Hippocampal formation (tissue), 2 donors: Measurements from ENCODE around the gene PIK3IP1.
"Not testable (repeated sequence)": the region's sequence is repeated elsewhere in the genome, so short reads cannot be mapped to it uniquely, and the experiment has no call there.

Experiments
- DNase-seq, 2 donors: peaks; one replicate each; lab custom pipeline; 2025; lab: John Stamatoyannopoulos, UW

The PIK3IP1 gene

DNA sequence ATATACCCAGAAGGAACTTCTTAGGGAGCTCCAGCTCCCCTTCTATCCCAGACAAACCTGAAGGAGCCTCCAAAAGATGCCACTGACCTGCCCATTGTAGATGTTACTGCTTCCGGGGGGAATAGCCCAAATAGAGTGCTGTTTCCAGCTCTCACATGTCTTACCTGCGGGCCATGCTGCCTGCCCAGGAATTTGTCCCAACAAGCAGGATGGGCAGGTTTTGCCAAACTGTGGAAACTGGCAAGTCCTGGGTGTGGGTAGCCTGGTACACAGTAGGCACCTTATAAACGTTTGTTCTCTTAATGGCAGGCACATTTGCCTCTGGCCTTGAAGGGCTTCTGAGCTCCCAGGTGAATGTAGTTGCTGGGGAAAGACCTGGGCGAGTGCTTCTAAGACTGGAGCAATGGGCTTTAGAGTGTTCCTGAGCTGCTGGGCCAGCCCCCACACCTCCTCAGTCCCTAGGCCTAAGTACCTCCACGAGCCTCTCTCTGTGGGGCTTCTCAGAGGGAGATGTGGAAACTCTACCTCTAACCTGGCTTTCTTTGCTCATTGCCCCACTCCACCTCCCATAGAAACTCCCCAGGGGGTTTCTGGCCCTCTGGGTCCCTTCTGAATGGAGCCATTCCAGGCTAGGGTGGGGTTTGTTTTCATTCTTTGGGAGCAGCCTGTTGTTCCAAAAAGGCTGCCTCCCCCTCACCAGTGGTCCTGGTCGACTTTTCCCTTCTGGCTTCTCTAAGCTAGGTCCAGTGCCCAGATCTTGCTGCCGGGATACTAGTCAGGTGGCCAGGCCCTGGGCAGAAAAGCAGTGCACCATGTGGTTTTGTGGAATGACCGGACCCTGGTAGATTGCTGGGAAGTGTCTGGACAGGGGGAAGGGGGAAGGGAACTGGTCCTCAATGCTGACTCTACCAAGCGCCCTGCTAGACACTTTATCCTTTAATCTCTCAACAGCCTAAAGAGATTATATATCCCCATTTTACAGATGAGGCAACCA lies 43.0 kb downstream of the PIK3IP1 start:
- DNase-seq = peak; percentile 25

DNA sequence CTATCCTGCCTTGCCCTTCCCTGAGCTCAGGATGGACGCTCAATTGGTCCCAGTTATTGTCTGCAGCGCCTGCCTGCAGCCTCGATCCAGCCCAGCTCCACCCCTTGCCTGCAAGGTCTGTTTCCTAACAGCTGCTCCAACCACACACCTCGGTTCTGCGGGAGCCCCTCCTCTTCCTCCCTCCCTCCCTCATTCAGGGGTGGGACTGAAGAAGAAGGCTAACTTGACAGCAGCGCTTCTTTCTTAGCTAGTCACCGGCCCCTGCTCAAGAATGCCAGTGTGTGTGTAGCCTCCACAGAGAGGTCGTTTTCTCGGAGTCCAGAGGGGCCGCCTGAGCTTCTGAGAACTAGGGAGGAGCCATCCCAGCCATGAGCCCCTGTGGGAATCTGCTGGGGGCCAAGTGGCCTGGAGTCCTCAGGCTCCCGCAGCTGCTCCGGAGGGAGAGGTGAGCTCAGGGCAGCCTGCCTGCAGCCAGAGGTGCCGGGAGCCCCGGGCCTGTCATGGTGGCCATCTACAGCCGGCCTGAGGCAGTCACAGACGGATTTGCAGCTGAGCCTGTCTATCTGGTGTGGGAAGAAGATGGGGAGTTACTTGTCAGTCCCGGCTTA lies 44.0 kb downstream of the PIK3IP1 start:
- DNase-seq = peak; percentile 22 to 32

DNA sequence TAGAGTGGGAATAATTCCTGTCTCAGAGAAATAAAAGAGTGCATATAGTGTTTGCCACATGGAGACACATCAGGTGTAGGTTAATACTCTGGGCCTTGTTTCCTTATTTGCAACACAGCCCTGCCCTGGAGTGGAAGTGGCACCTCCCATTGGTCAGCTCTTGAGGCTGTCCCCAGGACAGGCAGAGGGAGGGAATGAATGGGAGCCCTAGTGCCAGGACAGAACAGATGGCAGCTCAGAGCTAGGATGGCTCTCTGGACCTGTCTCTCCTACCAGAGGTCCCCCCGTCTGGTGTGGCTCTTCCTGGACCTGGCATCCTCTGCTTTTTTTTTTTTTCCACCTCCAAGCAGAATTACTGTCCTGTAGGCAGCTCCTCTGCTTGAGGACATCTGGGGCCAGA lies 44.6 kb downstream of the PIK3IP1 start:
- DNase-seq = no peak

DNA sequence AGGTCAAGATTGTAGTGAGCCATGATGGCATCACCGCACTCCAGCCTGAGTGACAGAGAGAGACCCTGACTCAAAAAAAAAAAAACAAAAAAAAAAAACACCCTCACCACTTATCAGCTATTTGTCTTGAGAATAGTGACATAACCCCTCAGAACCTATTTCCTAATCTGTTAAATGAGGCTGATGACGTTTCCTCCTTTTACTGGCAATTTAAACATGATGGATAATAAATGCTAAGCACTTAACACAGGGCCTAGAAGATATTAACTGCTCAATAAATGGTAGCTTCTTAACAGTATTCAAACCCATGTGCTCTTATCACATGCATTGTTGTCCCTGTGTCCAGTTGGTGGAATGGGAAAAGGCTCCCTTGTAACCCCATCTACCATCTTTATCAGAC lies 45.6 kb downstream of the PIK3IP1 start:
- no peak for DNase-seq

DNA sequence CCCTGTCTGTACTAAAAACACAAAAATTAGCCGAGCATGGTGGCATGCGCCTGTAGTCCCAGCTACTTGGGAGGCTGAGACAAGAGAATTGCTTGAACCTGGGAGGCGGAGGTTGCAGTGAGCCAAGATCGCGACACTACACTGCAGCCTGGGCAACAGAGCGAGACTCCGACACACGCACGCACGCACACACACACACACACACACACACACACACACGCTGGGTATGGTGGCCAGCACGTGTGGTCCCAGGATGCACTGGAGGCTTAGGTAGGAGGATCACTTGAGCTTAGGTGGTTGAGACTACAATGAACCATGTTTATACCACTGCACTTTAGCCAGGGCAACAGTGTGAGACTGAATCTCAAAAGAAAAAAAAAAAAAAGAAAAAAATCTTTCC lies 46.3 kb downstream of the PIK3IP1 start:
- DNase-seq = not testable (repeated sequence)

DNA sequence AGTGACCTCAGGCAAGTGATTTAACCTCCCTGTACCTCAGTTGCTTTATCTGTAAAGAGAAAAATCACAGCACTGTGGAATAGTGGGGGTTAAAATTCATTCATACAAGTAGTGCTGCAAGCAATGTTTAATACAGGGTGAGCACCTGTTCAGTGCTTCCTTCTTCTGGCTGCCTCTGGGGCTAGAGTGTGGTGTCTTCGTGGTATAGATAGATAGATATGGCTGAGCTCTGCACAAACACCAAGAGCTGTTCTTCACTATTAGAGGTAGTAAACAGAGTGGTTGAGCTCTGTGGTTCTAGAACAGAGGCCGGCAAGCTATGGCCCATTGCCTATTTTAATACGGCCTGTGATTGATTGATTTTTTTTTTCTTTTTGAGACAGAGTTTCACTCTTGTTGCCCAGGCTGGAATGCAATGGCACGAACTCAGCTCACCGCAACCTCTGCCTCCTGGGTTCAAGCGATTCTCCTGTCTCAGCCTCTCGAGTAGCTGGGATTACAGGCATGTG lies 47.3 kb downstream of the PIK3IP1 start:
- no peak for DNase-seq

DNA sequence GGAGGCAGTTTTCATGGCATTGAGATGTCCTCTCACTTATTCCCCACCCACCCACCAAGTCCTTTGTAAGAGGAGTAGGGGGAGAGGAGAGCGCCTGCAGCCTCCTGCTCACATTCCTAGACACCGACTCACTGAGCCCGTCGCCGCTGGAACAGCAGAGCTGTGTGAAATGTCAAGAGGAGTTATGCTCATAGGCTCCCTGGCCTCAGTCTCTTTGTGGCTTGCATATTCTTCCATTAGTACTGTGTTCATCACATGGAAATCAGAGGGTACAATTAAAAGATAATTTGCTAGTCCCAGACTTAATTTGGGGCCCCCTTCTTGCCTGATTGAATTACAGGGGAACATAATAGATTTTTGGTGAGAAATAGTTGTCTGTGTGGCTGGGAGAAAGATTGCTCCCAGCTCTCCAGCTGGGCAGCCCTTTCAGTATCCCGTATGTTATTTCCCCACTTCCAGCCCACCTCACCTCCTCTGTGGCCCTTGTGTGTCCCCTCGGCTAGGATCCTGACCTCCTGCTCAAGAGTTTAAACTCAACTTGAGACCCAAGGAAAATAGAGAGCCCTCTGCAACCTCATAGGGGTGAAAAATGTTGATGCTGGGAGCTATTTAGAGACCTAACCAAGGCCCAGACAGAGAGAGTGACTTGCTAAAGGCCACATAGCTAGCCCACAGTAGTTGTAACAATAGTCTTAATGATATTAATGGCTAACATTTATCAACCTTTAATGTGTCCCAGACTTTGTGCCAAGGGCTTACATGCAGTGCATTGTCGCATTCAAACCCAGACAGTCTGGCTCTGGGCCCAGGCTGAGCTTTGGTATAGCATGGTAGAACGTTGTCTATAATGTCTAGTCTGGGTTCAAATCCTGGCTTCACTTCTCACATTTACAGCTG lies 48.0 kb downstream of the PIK3IP1 start:
- DNase-seq = no peak

DNA sequence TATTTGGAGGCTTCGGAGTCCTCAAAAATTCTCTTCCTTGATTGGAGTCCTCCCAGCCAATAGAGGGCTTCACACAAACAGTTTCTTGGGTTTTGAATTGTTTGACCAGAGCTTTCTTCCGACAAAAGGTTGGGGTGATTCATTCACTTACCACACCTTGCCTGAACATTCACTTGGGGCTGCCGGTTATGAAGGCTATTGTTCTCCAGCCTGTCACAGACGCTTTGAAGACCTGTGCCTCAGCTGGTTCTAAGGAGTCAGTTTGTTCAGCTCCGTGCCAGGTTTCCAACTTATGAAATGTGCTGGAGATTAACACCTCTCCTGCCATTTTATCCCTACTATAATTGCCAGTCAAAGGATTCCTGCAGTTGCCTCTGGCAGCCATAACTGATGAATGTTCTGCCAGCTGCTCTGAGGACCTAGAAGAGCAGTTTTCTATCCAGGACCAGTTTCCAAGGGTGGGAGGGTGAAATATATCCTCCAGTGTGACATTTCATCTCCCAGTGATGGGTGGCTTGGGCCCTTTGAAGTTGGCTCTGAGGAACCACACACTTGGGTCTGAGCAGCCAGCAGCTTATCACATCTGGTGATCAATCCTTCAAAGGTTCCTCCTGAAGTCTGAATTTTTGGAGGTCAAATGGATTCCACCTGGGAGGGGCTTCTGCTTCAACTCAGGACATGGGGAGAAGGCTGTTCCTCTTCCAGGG lies 48.8 kb downstream of the PIK3IP1 start:
- DNase-seq = no peak

DNA sequence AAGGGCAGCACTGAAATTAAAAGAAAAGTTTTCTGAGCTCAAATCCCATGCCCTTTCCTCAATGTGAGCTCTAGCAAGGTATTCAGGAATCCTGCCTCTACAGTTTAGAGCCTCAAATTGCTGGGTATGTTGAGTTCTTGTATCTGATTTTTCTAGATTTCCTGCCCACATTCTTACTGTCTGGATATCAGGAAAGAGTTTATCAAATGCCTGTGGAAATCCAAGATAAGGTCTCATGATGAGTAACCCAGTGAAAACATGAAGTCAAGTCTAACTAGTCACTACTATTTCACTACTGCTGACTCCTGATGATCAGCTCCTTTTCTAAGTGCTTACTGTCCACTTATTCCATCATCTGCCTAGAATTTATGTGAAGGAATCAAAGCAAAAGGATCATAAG lies 50.4 kb downstream of the PIK3IP1 start:
- no peak for DNase-seq

DNA sequence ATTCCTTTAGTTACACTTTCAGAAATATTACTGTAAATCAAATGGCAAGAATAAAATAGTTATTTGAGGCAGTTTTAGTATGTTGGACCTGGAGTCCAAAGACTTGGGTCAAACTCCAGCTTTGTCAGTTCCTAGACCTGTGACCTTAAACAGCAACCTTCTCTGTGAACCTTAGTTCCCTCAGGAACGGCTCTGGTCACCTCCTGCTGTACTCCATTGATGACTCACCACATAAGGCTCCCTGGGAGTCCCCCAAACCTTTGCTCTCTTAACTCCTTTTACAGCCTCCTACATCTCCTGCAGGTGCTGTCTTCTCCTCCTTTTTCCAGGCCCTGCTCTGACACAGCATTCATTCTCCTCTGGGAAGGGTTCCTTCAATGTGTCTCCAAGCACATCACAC lies 51.1 kb downstream of the PIK3IP1 start:
- no peak for DNase-seq

DNA sequence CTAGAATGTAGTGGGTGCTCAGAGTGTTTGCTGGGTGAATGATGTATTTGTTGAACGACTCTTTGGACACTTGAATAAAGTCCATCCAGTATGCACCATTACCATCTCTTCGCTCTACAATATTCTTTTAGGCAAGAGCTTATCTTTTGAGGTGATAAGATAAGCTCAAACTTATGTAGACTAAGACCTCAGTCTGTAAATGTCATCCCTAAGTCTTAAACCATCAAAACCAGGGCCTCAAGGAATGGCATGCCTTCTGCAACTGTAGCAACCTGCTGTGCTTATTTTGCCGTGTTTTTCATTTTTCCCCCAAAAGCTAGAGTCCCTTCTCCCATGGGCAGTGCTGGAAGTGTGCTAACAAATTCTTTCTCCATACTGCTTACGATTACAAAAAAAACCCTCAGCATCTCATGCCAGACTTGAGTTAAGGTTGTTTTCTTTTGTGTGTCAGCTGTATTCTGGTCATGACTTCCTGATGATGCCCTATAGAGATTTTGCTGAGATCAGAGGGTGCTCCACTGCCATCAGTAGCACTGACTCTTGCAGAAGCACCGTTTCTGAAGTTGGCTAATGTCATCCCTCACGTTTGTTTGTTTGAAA lies 52.4 kb downstream of the PIK3IP1 start:
- DNase-seq = no peak

DNA sequence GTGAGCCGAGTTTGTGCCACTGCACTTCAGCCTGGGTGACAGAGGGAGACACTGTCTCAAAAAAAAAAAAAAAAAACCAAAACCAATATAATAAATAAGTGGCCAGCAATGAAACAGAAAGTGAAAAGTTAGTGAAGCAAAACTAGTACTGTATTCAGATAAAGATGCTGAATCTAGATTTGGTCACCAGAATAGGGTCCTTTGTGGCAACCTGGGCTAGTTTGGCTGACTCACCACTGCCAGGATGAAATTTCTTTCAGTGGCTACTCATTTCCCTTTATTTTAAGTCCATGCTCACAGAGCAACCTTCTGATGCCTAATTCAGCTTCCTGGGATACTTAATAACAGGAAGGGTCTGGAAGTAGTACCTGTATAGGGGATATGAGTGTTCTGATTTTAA lies 54.2 kb downstream of the PIK3IP1 start:
- no peak for DNase-seq

DNA sequence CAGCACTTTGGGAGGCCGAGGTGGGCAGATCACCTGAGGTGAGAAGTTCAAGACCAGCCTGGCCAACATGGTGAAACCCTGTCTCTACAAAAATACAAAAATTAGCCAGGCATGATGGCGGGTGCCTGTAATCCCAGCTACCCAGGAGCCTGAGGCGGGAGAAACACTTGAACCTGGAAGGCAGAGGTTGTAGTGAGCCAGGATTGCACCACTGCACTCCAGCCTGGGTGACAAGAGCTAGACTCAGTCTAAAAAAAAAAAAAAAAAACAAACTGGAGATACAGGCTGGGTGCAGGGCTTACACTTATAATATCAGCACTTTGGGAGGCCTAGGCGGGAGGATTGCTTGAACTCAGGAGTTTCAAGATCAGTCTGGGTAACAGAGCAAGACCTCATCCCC lies 56.2 kb downstream of the PIK3IP1 start:
- DNase-seq = not testable (repeated sequence)

DNA sequence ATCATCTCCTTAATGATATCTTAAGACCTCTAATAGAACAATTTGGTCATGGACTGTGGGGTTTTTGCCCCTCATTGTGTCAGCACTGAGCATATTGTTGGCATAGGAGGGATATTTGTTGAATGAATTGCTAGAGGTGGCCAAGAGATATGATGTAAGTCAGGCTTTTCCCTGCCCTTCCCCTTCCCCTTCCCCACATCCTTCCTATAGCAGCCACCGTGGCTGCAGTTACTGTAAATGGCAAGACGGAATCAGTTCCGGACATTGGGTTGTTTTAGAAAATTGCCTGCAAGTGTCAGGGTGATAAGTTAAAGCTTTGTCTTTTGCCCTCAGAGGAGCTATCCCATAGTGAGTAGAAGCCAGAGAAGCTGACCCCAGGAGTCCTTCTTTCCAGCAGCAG lies 57.2 kb downstream of the PIK3IP1 start:
- DNase-seq = no peak

DNA sequence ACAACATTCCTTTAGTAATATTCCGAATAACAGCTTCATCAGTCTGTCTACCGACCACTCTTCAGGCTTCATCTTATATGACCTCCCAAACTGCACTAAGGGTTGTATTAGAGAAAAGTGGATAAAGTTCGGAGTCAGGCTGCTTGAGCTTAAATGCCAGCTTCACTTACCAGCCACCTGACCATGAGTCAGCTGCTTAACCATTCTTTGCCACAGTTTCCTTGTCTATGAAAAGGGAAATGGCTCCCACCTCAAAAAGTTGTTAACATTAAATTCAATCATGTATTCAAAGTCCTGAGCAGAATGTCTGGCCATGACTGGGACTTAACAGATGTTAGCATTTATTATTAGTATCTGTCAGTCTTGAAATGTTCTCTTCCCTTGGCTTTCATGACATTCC lies 59.3 kb downstream of the PIK3IP1 start:
- no peak for DNase-seq
